ENCODE data around the gene RRAGD.

RRAGD gene

DNA sequence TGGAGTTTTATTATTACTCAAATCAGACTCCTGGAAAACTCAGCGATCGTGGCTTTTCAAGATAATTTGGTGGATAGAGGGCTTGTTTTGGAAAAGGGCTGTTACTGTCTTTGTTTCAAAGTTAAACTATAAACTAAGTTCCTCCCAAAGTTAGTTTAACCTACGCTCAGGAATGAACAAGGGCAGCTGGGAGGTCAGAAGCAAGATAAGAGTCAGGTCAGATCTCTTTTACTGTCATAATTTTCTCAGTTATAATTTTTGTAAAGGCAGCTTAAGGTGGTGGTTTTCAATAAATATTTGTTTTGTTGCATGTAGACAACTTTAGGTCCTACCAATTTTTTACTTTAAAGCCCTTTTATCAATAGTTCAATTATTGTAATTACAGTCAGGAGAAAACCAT lies 87.8 kb downstream of the RRAGD start:
- no peaks in the 10 kb centered on the region for H3K4me1 ChIP-seq (ENCODE audit: control insufficient read depth, low read depth, low read length)
- no peaks in the 10 kb centered on the region for H3K36me3 ChIP-seq (ENCODE audit: control insufficient read depth, insufficient read depth, low read length)
- no peak overlapping the region for H3K4ac ChIP-seq (ENCODE audit: low read depth, low read length)
- H2BK120ac ChIP-seq (ENCODE audit: low read depth, low read length), result no peak overlapping the region
- no peak overlapping the region for H3K23ac ChIP-seq (ENCODE audit: low read length)
- no peaks in the 10 kb centered on the region for H3K79me2 ChIP-seq (ENCODE audit: control insufficient read depth, insufficient read depth, low read length)
- H2AK5ac ChIP-seq (ENCODE audit: low read length), result no peak overlapping the region
- no peak overlapping the region for H3K18ac ChIP-seq (ENCODE audit: low read length)
- H2BK5ac ChIP-seq (ENCODE audit: low read length), result no peak overlapping the region
- H2BK15ac ChIP-seq (replicated peaks; ENCODE audit: low read depth), result no peak overlapping the region
- WGBS (ENCODE audit: extremely low coverage, insufficient coverage, low lambda C conversion rate), result no CpG with 5 or more reads among the region's 3 CpGs
- H4K5ac ChIP-seq (ENCODE audit: low read length), result no peak overlapping the region
- no peak overlapping the region for H3K4me3 ChIP-seq (ENCODE audit: low read length)
- H3K56ac ChIP-seq (ENCODE audit: low read length), result no peak overlapping the region
- H3K9ac ChIP-seq (ENCODE audit: low read length), result no peak overlapping the region
- no peak overlapping the region for H3K27ac ChIP-seq (ENCODE audit: low read depth, low read length)
- DNase-seq, result no peak
- no peak overlapping the region for H4K8ac ChIP-seq (ENCODE audit: low read depth, low read length)
- H3K79me1 ChIP-seq (ENCODE audit: low read length), result no peaks in the 10 kb centered on the region
- H3K4me2 ChIP-seq (ENCODE audit: low read length), result no peak overlapping the region
- H3K27me3 ChIP-seq (ENCODE audit: insufficient read depth, low read length, poor library complexity), result no peaks in the 10 kb centered on the region

DNA sequence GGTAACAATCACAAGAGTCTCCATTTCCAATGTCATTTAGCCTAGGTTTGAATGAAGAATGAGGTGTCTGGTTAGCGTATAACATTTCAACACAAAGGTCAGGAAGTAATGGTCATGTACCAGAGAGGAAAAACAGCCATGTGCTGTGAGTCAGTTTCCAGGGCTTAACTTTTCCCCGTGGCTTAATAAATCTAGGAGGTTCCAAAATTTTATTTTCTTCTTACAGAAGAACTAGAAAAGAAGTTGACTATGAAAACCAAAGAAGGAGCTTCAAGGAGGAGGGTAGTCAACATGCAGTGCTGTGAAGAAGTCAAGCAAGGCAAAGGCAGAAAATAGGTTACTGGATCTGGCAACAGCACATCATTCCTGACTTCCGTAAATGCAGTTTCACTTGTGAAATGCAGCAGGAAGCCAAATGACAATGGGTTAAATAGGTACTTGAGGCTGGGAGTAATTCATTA lies 88.5 kb downstream of the RRAGD start:
- no peak overlapping the region for H3K18ac ChIP-seq (ENCODE audit: low read length)
- H3K27ac ChIP-seq (ENCODE audit: low read depth, low read length), result no peak overlapping the region
- H2BK5ac ChIP-seq (ENCODE audit: low read length), result no peak overlapping the region
- no peaks in the 10 kb centered on the region for H3K27me3 ChIP-seq (ENCODE audit: insufficient read depth, low read length, poor library complexity)
- H3K23ac ChIP-seq (ENCODE audit: low read length), result no peak overlapping the region
- H3K36me3 ChIP-seq (ENCODE audit: control insufficient read depth, insufficient read depth, low read length), result no peaks in the 10 kb centered on the region
- H3K9ac ChIP-seq (ENCODE audit: low read length), result no peak overlapping the region
- no peak overlapping the region for H3K56ac ChIP-seq (ENCODE audit: low read length)
- H2BK15ac ChIP-seq (replicated peaks; ENCODE audit: low read depth), result no peak overlapping the region
- H3K4me2 ChIP-seq (ENCODE audit: low read length), result no peak overlapping the region
- no peak overlapping the region for H2BK120ac ChIP-seq (ENCODE audit: low read depth, low read length)
- no peak overlapping the region for H4K5ac ChIP-seq (ENCODE audit: low read length)
- no peak overlapping the region for H3K4ac ChIP-seq (ENCODE audit: low read depth, low read length)
- WGBS (ENCODE audit: extremely low coverage, insufficient coverage, low lambda C conversion rate), result no CpG with 5 or more reads among the region's 3 CpGs
- H3K79me2 ChIP-seq (ENCODE audit: control insufficient read depth, insufficient read depth, low read length), result no peaks in the 10 kb centered on the region
- H3K4me1 ChIP-seq (ENCODE audit: control insufficient read depth, low read depth, low read length), result no peaks in the 10 kb centered on the region
- H3K79me1 ChIP-seq (ENCODE audit: low read length), result no peaks in the 10 kb centered on the region
- no peak overlapping the region for H3K4me3 ChIP-seq (ENCODE audit: low read length)
- no peak for DNase-seq
- no peak overlapping the region for H2AK5ac ChIP-seq (ENCODE audit: low read length)
- no peak overlapping the region for H4K8ac ChIP-seq (ENCODE audit: low read depth, low read length)

DNA sequence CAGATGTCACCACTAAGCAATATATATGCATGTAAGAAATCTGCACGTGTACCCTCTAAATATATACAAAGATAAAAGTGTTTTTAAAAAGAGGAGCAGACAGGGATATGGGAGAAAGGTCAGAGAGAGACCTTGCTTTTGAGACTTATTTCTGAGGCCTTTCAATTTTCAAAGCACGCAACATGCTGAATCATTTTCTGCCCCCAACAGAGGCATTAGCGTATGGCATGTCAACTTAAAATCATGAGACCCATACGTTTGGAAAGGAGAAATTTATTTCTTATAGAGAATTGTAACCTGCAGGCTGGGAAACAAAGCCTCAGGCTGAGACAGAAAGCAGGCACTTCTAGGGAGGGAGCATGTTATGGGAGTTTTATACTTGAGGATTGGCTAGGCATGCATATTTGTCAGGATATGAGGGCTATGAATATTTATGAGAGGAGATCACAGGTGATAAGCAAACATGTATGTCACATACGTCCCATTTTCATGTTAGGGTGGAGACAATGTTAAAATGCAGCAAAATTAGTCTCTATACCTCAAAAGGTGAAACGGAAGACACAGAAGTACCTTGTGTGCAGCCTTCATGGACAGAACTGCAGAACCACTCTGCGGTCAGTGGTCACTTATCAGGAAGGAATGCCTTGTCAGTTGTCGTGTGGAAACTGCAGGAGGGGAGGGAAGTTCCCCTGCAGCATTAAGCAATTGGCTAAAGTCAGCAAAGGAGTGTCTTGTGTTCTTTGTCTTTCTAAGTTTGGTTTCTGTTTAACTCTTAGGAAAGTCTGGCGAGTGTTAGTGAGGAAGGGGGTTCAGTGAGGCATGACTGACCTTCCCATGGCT lies 90.7 kb downstream of the RRAGD start:
- Histone ChIP-seq H4K8ac (ENCODE audit: low read depth, low read length) (no peak overlapping the region), H2BK5ac (ENCODE audit: low read length) (no peak overlapping the region), H2BK15ac (replicated peaks; ENCODE audit: low read depth) (no peak overlapping the region), H3K4ac (ENCODE audit: low read depth, low read length) (no peak overlapping the region), H3K4me3 (ENCODE audit: low read length) (no peak overlapping the region), H3K27me3 (ENCODE audit: insufficient read depth, low read length, poor library complexity) (no peaks in the 10 kb centered on the region), H3K79me1 (ENCODE audit: low read length) (no peaks in the 10 kb centered on the region), H3K4me2 (ENCODE audit: low read length) (no peak overlapping the region), H3K18ac (ENCODE audit: low read length) (no peak overlapping the region), H4K5ac (ENCODE audit: low read length) (no peak overlapping the region), H3K27ac (ENCODE audit: low read depth, low read length) (no peak overlapping the region), H3K4me1 (ENCODE audit: control insufficient read depth, low read depth, low read length) (no peaks in the 10 kb centered on the region), H3K79me2 (ENCODE audit: control insufficient read depth, insufficient read depth, low read length) (no peaks in the 10 kb centered on the region), H3K9ac (ENCODE audit: low read length) (no peak overlapping the region), H2AK5ac (ENCODE audit: low read length) (no peak overlapping the region), H3K23ac (ENCODE audit: low read length) (no peak overlapping the region), H3K36me3 (ENCODE audit: control insufficient read depth, insufficient read depth, low read length) (no peaks in the 10 kb centered on the region), H2BK120ac (ENCODE audit: low read depth, low read length) (no peak overlapping the region), H3K56ac (ENCODE audit: low read length) (no peak overlapping the region)
- whole genome bisulfite sequencing (ENCODE audit: extremely low coverage, insufficient coverage, low lambda C conversion rate), result no CpG with 5 or more reads among the region's 9 CpGs
- DNase-seq, result no peak

DNA sequence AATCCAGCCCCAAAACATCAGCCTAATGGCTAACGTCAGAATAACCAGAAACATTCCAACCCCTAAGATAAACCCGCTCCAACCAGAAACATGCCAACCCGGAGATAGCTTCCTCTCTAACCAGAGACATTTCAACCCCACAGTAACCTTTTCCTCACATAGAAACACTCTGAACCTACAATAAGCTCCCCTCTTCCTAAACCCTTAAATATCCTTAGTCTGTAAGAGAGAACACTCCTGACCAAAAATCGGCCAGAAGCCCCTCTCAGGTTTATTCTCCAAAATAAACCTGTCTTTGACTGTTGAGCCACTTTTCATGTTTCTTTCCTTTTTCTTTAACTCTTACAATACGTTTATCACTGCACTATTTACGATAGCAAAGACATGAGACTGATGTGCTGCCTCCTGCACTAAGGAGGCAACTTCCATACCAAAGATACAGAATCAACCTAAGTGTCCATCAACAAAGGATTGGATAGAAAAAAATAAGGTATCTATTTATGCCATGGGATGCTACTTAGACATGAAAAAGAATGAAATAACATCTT lies 92.0 kb downstream of the RRAGD start:
- no peak overlapping the region for H2BK15ac ChIP-seq (replicated peaks; ENCODE audit: low read depth)
- H3K79me1 ChIP-seq (ENCODE audit: low read length), result no peaks in the 10 kb centered on the region
- H3K4me1 ChIP-seq (ENCODE audit: control insufficient read depth, low read depth, low read length), result no peaks in the 10 kb centered on the region
- H4K5ac ChIP-seq (ENCODE audit: low read length), result no peak overlapping the region
- H3K18ac ChIP-seq (ENCODE audit: low read length), result no peak overlapping the region
- no peak overlapping the region for H2BK120ac ChIP-seq (ENCODE audit: low read depth, low read length)
- no peak overlapping the region for H3K4me3 ChIP-seq (ENCODE audit: low read length)
- H3K36me3 ChIP-seq (ENCODE audit: control insufficient read depth, insufficient read depth, low read length), result no peaks in the 10 kb centered on the region
- no peak overlapping the region for H3K56ac ChIP-seq (ENCODE audit: low read length)
- no peak overlapping the region for H2AK5ac ChIP-seq (ENCODE audit: low read length)
- H3K27ac ChIP-seq (ENCODE audit: low read depth, low read length), result no peak overlapping the region
- no peak overlapping the region for H3K4me2 ChIP-seq (ENCODE audit: low read length)
- no peak overlapping the region for H3K23ac ChIP-seq (ENCODE audit: low read length)
- WGBS (ENCODE audit: extremely low coverage, insufficient coverage, low lambda C conversion rate), result no CpG with 5 or more reads among the region's 6 CpGs
- DNase-seq, result no peak
- no peak overlapping the region for H3K9ac ChIP-seq (ENCODE audit: low read length)
- H2BK5ac ChIP-seq (ENCODE audit: low read length), result no peak overlapping the region
- H3K27me3 ChIP-seq (ENCODE audit: insufficient read depth, low read length, poor library complexity), result no peaks in the 10 kb centered on the region
- H3K4ac ChIP-seq (ENCODE audit: low read depth, low read length), result no peak overlapping the region
- H4K8ac ChIP-seq (ENCODE audit: low read depth, low read length), result no peak overlapping the region
- no peaks in the 10 kb centered on the region for H3K79me2 ChIP-seq (ENCODE audit: control insufficient read depth, insufficient read depth, low read length)

DNA sequence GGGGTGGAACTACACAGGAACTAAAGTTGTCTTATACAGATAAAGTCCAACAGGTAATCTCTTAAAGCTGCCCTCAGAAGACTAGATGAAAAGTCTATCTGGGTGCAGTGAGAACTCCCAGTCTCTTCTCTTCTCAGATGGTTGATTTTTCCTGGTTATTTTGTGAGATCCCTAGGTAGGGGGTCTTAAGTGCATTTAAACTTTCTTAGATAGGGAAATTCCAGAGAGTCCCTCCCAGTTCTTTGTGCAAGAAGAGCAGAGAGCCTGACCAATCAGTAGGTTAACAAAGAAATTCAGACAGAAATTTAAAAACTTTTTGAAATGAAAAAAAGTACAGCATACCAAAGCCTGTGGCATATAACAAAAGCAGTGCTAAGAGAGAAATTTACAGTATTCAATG lies 95.0 kb downstream of the RRAGD start:
- Histone ChIP-seq H2BK5ac (ENCODE audit: low read length) (no peak overlapping the region), H3K23ac (ENCODE audit: low read length) (no peak overlapping the region), H3K4ac (ENCODE audit: low read depth, low read length) (no peak overlapping the region)

More for the DNA sequence above, 95.0 kb downstream of the RRAGD start:
- Histone ChIP-seq H3K79me1 (ENCODE audit: low read length) (no peaks in the 10 kb centered on the region), H3K18ac (ENCODE audit: low read length) (no peak overlapping the region), H3K4me3 (ENCODE audit: low read length) (no peak overlapping the region), H2AK5ac (ENCODE audit: low read length) (no peak overlapping the region), H4K5ac (ENCODE audit: low read length) (no peak overlapping the region), H3K79me2 (ENCODE audit: control insufficient read depth, insufficient read depth, low read length) (no peaks in the 10 kb centered on the region), H3K27ac (ENCODE audit: low read depth, low read length) (no peak overlapping the region), H3K27me3 (ENCODE audit: insufficient read depth, low read length, poor library complexity) (no peaks in the 10 kb centered on the region), H3K9ac (ENCODE audit: low read length) (no peak overlapping the region), H2BK15ac (replicated peaks; ENCODE audit: low read depth) (no peak overlapping the region), H3K4me1 (ENCODE audit: control insufficient read depth, low read depth, low read length) (no peaks in the 10 kb centered on the region), H3K4me2 (ENCODE audit: low read length) (no peak overlapping the region), H2BK120ac (ENCODE audit: low read depth, low read length) (no peak overlapping the region), H4K8ac (ENCODE audit: low read depth, low read length) (no peak overlapping the region), H3K36me3 (ENCODE audit: control insufficient read depth, insufficient read depth, low read length) (no peaks in the 10 kb centered on the region), H3K56ac (ENCODE audit: low read length) (no peak overlapping the region)
- peak; percentile 36 for DNase-seq
